GM12892 (cell line): ENCODE results near the gene DSG3.

Experiments used
- DNase-seq: peaks from one replicate; pipeline ENCODE4 v3.0.0; 2011; ENCODE audit not compliant: insufficient read length
- FAIRE-seq: peaks from 2 replicates; lab custom pipeline; 2011; peaks lifted over from hg19 to GRCh38; lab: Jason Lieb, UNC
- POLR2A ChIP-seq: IDR thresholded peaks from 2 replicates; pipeline ENCODE4 v1.6.1; 2011; ENCODE audit warnings: low read depth, low read length, control low read depth
- POLR2AphosphoS5 ChIP-seq: IDR thresholded peaks from 2 replicates; pipeline ENCODE4 v1.6.1; 2011; ENCODE audit warnings: low read depth, low read length, control low read depth
- TAF1 ChIP-seq: IDR thresholded peaks from 2 replicates; pipeline ENCODE4 v1.6.1; 2011; ENCODE audit warnings: low read depth, mild to moderate bottlenecking, control low read depth, low read length, borderline replicate concordance

The DSG3 gene

GRCh38 chr18:31508781-31509180, 61.2 kb downstream of the DSG3 start:
- FAIRE-seq = no peak
- TF ChIP-seq TAF1 = no peak
- TF ChIP-seq POLR2A = no peak
- no peak for TF ChIP-seq POLR2AphosphoS5
- no peak for DNase-seq

GRCh38 chr18:31509571-31509970, 62.0 kb downstream of the DSG3 start:
- TF ChIP-seq POLR2A (no peak), TAF1 (no peak), POLR2AphosphoS5 (no peak)
- FAIRE-seq = peak; percentile 70
- no peak for DNase-seq

- FAIRE-seq (peak; percentile 84), DNase-seq (no peak)
- no peak for TF ChIP-seq POLR2AphosphoS5
- TF ChIP-seq POLR2A = no peak
- TF ChIP-seq TAF1 = no peak
These were observed 62.8 kb downstream of the DSG3 start for GRCh38 chr18:31510319-31510718.

GRCh38 chr18:31511098-31511497, 63.6 kb downstream of the DSG3 start:
- DNase-seq = no peak
- TF ChIP-seq POLR2AphosphoS5 (no peak), POLR2A (no peak), TAF1 (no peak)
- FAIRE-seq = peak; percentile 40

- DNase-seq (no peak), FAIRE-seq (no peak)
- TF ChIP-seq POLR2A (no peak), TAF1 (no peak), POLR2AphosphoS5 (no peak)
These were observed 64.7 kb downstream of the DSG3 start for GRCh38 chr18:31512203-31512764.

- no peak for FAIRE-seq
- DNase-seq = no peak
These were observed 65.8 kb downstream of the DSG3 start for GRCh38 chr18:31513189-31513935.

GRCh38 chr18:31516437-31516836, 68.9 kb downstream of the DSG3 start:
- FAIRE-seq (peak; percentile 9), DNase-seq (no peak)
- TF ChIP-seq POLR2AphosphoS5 (no peak), TAF1 (no peak), POLR2A (no peak)

More at GRCh38 chr18:31513189-31513935, 65.8 kb downstream of the DSG3 start:
- TF ChIP-seq POLR2A (no peak), POLR2AphosphoS5 (no peak)

- TF ChIP-seq POLR2A (no peak), POLR2AphosphoS5 (no peak), TAF1 (no peak)
- no peak for DNase-seq
- no peak for FAIRE-seq
These were observed 78.8 kb downstream of the DSG3 start for GRCh38 chr18:31526374-31526773.
